OCI-LY7 (cell line): Measurements from ENCODE around the gene TMIGD3. TPM values are rescaled to one million over a fixed set of nuclear protein-coding genes. Genes with fewer than 3 reads are reported as not detected.
A peak's percentile ranks its signal among the peaks of the same experiment; 100 is the strongest.

Experiments used
- BruUV-seq: library from RNA; stranded (reverse); fragments of 400-500 nt; replicated peaks from 2 replicates; lab custom pipeline; 2021; lab: Mats Ljungman, UMichigan
- CTCF ChIA-PET: fragments of 300-600 bp; sonication (Branson Sonifier 250); formaldehyde crosslinking; loops from one replicate; lab custom pipeline; 2022; ENCODE audit warnings: antibody characterized with exemption; ENCODE audit not compliant: unreplicated experiment; lab: Charles Lee
- POLR2A ChIA-PET: fragments of 300-600 bp; sonication (Branson Sonifier 250); formaldehyde crosslinking; loops from one replicate; lab custom pipeline; 2022; ENCODE audit warnings: antibody characterized with exemption; lab: Charles Lee
- DNase-seq: peaks from one replicate; pipeline ENCODE4 v3.0.0-alpha.2; 2015; ENCODE audit warnings: low spot score
- H2AFZ ChIP-seq: fragments of 200-600 bp; sonication (generic), shearing (Covaris generic); 2 replicates; pipeline ENCODE4 v1.6.1; 2014; ENCODE audit warnings: mild to moderate bottlenecking, antibody characterized with exemption, low read length, moderate library complexity
- H3K27ac ChIP-seq: fragments of 200-600 bp; sonication (generic); 2 replicates; pipeline ENCODE4 v1.5.1; 2014; ENCODE audit warnings: mixed run types, low read depth, mild to moderate bottlenecking, moderate library complexity, low read length, inconsistent platforms; ENCODE audit not compliant: poor library complexity, severe bottlenecking
- H3K36me3 ChIP-seq: fragments of 200-600 bp; sonication (generic); 2 replicates; pipeline ENCODE4 v1.6.1; 2014; ENCODE audit warnings: mild to moderate bottlenecking, antibody characterized with exemption, low read length, moderate library complexity, mixed read lengths; ENCODE audit not compliant: insufficient read depth
- H3K4me1 ChIP-seq: fragments of 200-600 bp; sonication (generic); 2 replicates; pipeline ENCODE4 v1.5.1; 2014; ENCODE audit warnings: mild to moderate bottlenecking, low read length; ENCODE audit not compliant: insufficient read depth, poor library complexity, severe bottlenecking
- H3K4me2 ChIP-seq: fragments of 200-600 bp; sonication (generic); 2 replicates; pipeline ENCODE4 v1.6.1; 2014; ENCODE audit warnings: mild to moderate bottlenecking, low read length
- H3K4me3 ChIP-seq: fragments of 200-600 bp; sonication (generic); 2 replicates; pipeline ENCODE4 v1.5.1; 2014; ENCODE audit warnings: mild to moderate bottlenecking, low read depth, low read length; ENCODE audit not compliant: poor library complexity, severe bottlenecking
- H3K79me2 ChIP-seq: fragments of 200-600 bp; sonication (generic); 2 replicates; pipeline ENCODE4 v1.6.1; 2016; ENCODE audit warnings: low read depth, mild to moderate bottlenecking, low read length, moderate library complexity, mixed read lengths; ENCODE audit not compliant: insufficient read depth
- H3K9me2 ChIP-seq: fragments of 200-600 bp; sonication (generic); 2 replicates; pipeline ENCODE4 v1.6.1; 2016; ENCODE audit warnings: mild to moderate bottlenecking, low read length, mixed read lengths; ENCODE audit not compliant: insufficient read depth
- H3K9me3 ChIP-seq: fragments of 200-600 bp; sonication (generic); 2 replicates; pipeline ENCODE4 v1.6.1; 2014; ENCODE audit warnings: mild to moderate bottlenecking, mixed run types, low read length, mixed read lengths
- H4K20me1 ChIP-seq: fragments of 200-600 bp; sonication (generic); 2 replicates; pipeline ENCODE4 v1.6.1; 2014; ENCODE audit warnings: mild to moderate bottlenecking, antibody characterized with exemption, low read length, moderate library complexity, mixed read lengths; ENCODE audit not compliant: insufficient read depth
- EZH2phosphoT487 ChIP-seq: fragments of 200-600 bp; sonication (generic); IDR thresholded peaks from 2 replicates; pipeline ENCODE4 v1.6.1; 2018; ENCODE audit warnings: low read depth, borderline replicate concordance, mild to moderate bottlenecking, mixed run types, antibody characterized with exemption, low read length, moderate library complexity, mixed read lengths
- intact Hi-C: fragments of 100-400 bp; cut with micrococcal nuclease; formaldehyde crosslinking; loops from one replicate; pipeline ENCODE4 v1.10.0; 2022; ENCODE audit not compliant: unreplicated experiment
- total RNA-seq, 2 experiments: library from RNA; depleted of rRNA in 1 of 2; stranded (reverse); fragments of >200 nt in 1 of 2; shearing (Covaris generic) in 1 of 2; gene quantifications; 2 replicates each; pipeline ENCODE4 v1.2.3, GENCODE V29; 2014 to 2022
- TF ChIP-seq, protein P1 (sequence below): fragments of 200-600 bp; sonication (generic); conservative IDR thresholded peaks from 2 replicates; pipeline ENCODE4 v1.5.1; 2014; ENCODE audit warnings: mild to moderate bottlenecking, antibody characterized with exemption, low read length, moderate library complexity, mixed read lengths

The TMIGD3 gene
- total RNA-seq, 2 experiments from 2014 or later, result not detected

DNA sequence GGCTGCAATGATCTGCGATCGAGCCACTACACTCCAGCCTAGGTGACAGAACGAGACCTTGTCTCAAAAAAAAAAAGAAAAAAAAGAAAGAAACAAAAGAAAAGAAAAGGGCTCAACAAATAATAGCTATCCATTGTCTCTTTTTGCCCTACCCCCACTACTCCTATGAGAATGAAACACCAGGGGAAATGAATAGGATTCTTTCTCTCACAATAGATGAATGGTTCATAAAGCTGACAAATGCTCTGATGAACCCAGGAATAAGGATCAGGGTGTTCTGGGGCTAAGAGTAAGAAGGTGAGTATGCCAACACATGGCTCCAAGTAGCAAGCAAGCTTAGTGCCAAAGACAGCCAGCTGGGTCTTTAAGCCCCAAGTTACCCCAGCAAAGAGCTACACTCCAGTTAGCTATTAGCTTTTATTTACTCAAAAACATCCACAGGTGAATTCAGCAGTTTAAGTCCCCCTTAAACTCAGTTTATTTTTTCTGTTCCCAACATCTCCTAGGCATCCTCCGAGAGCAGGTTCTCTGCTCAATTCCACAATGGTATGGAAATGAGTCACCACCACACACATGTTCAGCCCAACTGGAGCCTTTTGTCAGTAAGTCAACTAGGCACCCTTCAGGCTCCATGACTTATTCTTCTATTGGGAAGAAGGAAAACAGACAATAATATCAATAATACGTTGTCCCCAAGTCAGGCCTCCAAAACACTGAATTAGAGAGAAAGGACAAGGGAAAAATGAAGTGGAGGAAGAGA lies 4.2 kb downstream of the TMIGD3 start:
- intact Hi-C loops, result no loop called here
- no peaks in the 10 kb centered on the region for H3K9me2 ChIP-seq
- BruUV-seq, result no TSS peak
- H3K4me1 ChIP-seq, result peaks cover 16% of the 10 kb centered on the region
- no peak overlapping the region for H2AFZ ChIP-seq
- no peak overlapping the region for H3K27ac ChIP-seq
- H4K20me1 ChIP-seq, result no peaks in the 10 kb centered on the region
- TF ChIP-seq, protein P1, sequence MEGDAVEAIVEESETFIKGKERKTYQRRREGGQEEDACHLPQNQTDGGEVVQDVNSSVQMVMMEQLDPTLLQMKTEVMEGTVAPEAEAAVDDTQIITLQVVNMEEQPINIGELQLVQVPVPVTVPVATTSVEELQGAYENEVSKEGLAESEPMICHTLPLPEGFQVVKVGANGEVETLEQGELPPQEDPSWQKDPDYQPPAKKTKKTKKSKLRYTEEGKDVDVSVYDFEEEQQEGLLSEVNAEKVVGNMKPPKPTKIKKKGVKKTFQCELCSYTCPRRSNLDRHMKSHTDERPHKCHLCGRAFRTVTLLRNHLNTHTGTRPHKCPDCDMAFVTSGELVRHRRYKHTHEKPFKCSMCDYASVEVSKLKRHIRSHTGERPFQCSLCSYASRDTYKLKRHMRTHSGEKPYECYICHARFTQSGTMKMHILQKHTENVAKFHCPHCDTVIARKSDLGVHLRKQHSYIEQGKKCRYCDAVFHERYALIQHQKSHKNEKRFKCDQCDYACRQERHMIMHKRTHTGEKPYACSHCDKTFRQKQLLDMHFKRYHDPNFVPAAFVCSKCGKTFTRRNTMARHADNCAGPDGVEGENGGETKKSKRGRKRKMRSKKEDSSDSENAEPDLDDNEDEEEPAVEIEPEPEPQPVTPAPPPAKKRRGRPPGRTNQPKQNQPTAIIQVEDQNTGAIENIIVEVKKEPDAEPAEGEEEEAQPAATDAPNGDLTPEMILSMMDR, result no peak
- TF ChIP-seq EZH2phosphoT487, result no peak
- POLR2A ChIA-PET, result interaction anchor here (0.6 to 2.5 kb wide), 9 partner anchors 8 to 264 kb away, joined by 3 to 18 read pairs (median 3); no protein-coding TSS in a partner anchor
- CTCF ChIA-PET, result interaction anchor here (2.0 kb wide), 1 partner anchor 8 kb away, joined by 6 read pairs; no protein-coding TSS in a partner anchor
- no peaks in the 10 kb centered on the region for H3K9me3 ChIP-seq
- H3K36me3 ChIP-seq, result no peaks in the 10 kb centered on the region
- H3K4me2 ChIP-seq, result no peak overlapping the region
- H3K4me3 ChIP-seq, result no peak overlapping the region
- H3K79me2 ChIP-seq, result no peaks in the 10 kb centered on the region
- DNase-seq, result no peak

DNA sequence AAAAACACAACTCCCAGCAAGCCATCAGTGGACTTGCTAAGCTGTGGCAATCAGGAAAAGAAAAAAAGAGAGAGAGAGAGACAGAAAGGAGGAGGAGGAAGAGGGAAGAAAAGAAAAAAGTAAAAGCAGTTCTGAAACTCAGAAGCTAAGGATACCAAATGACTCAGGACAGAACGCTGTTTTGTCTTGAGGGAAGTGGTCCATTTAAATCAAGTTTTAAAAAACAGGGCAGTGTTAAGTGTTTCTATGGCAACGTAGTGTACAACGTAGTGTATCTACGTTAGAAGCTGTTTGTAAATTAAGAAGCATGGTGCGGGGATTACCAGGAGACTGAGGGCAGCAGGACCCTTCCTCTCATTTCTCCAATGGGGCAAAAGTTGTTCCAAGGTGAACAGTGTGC lies 5.8 kb downstream of the TMIGD3 start:
- Histone ChIP-seq H3K27ac (no peak overlapping the region), H2AFZ (peak overlapping the region; percentile 52; the same call in 1 of the 2 replicates), H3K36me3 (no peaks in the 10 kb centered on the region), H3K9me2 (no peaks in the 10 kb centered on the region), H4K20me1 (no peaks in the 10 kb centered on the region), H3K79me2 (no peaks in the 10 kb centered on the region), H3K4me3 (no peak overlapping the region), H3K4me2 (no peak overlapping the region), H3K9me3 (no peaks in the 10 kb centered on the region), H3K4me1 (peaks cover under 1% of the 10 kb centered on the region)
- ChIA-PET CTCF (interaction anchor here (1.0 to 2.0 kb wide), 2 partner anchors 10 to 21 kb away, joined by 5 to 6 read pairs; no protein-coding TSS in a partner anchor), POLR2A (interaction anchor here (0.6 to 2.5 kb wide), 7 partner anchors 10 to 197 kb away, joined by 3 to 18 read pairs (median 4); no protein-coding TSS in a partner anchor)
- no TSS peak for BruUV-seq
- DNase-seq, result no peak
- TF ChIP-seq, protein P1, result no peak
- no peak for TF ChIP-seq EZH2phosphoT487
- intact Hi-C loops, result no loop called here

DNA sequence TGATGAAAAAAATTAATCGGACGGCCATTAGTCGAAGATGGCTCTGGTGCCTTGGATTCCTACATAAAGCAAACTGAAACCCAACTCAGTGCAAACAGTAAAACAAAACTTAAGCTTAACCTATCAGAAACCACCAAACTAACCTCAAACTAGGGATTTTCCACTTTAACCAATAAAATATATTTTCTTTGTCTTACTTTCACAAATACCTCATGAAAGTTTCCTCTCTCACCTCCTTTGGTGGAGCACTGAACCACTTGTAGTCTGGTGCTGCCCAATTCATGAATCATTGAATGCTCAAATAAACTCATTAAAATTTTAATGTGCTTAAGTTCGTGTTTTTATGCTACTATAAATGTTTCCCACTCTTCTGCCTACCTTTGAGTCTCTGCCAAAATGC lies 7.0 kb downstream of the TMIGD3 start:
- no peak for DNase-seq
- no TSS peak for BruUV-seq
- Histone ChIP-seq H3K79me2 (no peaks in the 10 kb centered on the region), H3K4me2 (no peak overlapping the region), H3K9me2 (no peaks in the 10 kb centered on the region), H3K4me1 (no peaks in the 10 kb centered on the region), H3K9me3 (no peaks in the 10 kb centered on the region), H3K27ac (no peak overlapping the region), H3K4me3 (no peak overlapping the region), H3K36me3 (no peaks in the 10 kb centered on the region), H4K20me1 (no peaks in the 10 kb centered on the region), H2AFZ (no peak overlapping the region)
- CTCF ChIA-PET, result no interaction called here
- TF ChIP-seq, protein P1, result no peak
- no peak for TF ChIP-seq EZH2phosphoT487
- POLR2A ChIA-PET, result interaction anchor here (1.1 to 1.6 kb wide), 3 partner anchors 11 to 277 kb away, joined by 3 to 8 read pairs (median 3); no protein-coding TSS in a partner anchor
- intact Hi-C loops, result no loop called here
